RCC 7860 (cell line): Measurements from ENCODE around the gene ING3.
A peak's percentile ranks its signal among the peaks of the same experiment; 100 is the strongest.

Experiments used
- DNase-seq: peaks from one replicate; pipeline ENCODE4 v3.0.0-alpha.2; 2015; ENCODE audit warnings: low spot score
- FAIRE-seq: peaks from 2 replicates; lab custom pipeline; 2012; peaks lifted over from hg19 to GRCh38; lab: Jason Lieb, UNC

The ING3 gene

GRCh38 chr7:120988591-120989256 is 38.1 kb downstream of the ING3 start, which contains the start of gene CPED1:
CPED1 (plus strand) TSS chr7:120988711; CDS start chr7:120989622, 911 bp downstream.
- peak; percentile 45 for DNase-seq

GRCh38 chr7:120989257-120990220 is 39.0 kb downstream of the ING3 start:
- FAIRE-seq (no peak), DNase-seq (no peak)

More at GRCh38 chr7:120988591-120989256, 38.1 kb downstream of the ING3 start, which contains the start of gene CPED1:
- no peak for FAIRE-seq

DNA sequence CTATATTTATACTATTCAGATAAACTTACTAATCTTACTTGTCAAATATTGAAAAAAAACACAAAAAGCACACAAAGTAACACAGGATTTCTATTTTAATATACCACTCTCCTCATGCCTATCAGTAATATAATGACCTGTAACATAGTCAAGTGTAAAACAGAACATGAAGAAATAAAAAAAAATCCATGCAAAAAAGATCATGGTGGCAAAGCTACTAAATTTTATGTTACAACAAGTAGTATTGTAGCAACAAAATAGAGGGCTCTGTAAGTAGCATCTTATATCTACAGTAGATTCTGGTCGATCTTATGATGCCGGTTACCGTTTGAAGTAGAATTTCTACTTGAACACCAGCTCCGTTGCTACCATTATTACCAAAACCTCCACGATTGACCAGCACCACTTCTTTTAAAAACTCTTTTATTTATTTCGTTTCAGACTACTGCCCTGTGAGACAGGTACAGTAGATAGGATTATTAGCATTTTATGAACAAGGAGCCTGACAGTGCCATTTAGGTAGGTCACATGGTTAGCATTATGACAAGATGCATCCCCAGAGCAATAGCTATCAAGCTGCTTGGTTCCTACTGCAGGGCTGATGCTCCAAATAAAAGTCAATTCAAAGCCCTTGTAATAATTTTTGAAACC is 40.0 kb downstream of the ING3 start:
- DNase-seq = no peak
- peak; percentile 37 for FAIRE-seq

DNA sequence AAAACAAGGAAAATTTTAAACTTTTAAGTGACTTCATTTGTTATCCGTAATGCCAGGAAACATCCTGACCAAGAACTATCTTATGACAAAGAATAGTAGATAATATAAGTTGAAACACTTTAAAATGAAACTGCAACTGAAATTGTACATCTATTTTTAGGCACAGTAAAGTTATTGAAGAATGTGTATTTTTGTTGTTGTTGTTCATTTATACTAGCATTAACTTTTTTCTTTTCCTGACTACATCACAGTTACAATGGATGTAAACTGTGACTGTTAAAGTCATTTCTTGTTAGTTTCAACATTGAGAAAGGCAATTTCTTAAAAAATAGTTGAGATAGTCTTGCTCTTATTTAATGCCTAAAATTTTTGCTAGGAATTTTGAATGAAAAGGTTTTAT is 40.6 kb downstream of the ING3 start:
- no peak for DNase-seq
- no peak for FAIRE-seq

GRCh38 chr7:120991581-120991980 is 41.0 kb downstream of the ING3 start:
- peak; percentile 32 for DNase-seq
- FAIRE-seq = peak; percentile 78

DNA sequence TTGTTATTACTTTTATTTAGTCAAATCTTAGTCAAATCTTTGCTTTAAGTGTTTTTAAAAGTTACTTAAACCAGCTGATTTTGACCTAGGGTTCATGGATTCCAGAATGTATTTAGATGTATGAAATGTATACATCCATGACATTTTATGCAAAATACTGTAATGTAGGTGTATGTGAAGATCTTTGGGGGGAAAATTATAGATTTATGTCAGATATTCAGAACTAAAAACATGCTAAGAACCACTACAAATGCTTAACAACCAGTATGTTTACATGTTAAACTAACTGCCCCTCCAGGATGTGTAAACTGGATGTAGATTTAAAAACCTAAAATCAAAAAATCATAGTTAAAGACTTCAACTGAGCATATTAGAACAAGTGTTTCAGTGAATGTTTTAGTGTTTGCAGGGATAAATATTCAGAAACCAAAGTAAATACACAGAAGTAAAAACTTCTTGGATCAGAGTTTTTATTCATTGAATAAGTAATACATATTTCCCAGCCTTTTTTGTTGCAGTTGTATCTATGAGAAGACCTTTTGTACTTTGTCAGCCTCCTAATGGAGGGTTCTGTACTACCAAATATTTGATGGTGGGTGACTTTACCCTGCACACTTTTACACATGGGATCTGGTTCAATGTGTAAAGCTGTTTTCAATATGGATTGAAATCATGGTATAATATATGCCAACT is 41.8 kb downstream of the ING3 start:
- no peak for DNase-seq
- no peak for FAIRE-seq

GRCh38 chr7:120992965-120993494 is 42.5 kb downstream of the ING3 start:
- no peak for FAIRE-seq

GRCh38 chr7:120993553-120994191 is 43.1 kb downstream of the ING3 start:
- DNase-seq (peak; percentile 33), FAIRE-seq (peak; percentile 36)

More at GRCh38 chr7:120992965-120993494, 42.5 kb downstream of the ING3 start:
- no peak for DNase-seq

- FAIRE-seq = no peak
- DNase-seq = no peak
These were observed 44.2 kb downstream of the ING3 start for GRCh38 chr7:120994512-120995410.

DNA sequence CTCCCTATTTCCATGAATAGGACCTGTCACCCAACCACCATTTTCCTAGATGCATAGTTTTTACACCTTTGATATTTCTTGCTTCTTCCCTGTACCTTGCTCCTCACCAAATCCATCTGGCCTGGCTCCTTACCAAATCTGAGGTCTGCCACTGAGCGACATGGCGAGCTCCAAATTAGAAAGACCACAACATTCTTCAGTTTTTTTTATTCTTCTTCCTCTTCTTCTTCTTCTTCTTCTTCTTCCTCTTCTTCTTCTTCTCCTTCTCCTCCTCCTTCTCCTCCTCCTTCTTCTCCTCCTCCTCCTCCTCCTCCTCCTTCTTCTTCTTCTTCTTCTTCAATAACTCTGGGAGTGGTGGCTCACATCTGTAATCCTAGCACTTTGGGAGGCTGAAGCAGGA is 45.1 kb downstream of the ING3 start:
- DNase-seq (no peak), FAIRE-seq (no peak)

- FAIRE-seq (peak; percentile 88), DNase-seq (peak; percentile 66)
These were observed 45.9 kb downstream of the ING3 start for GRCh38 chr7:120996333-120996987.

- FAIRE-seq = no peak
- no peak for DNase-seq
These were observed 46.4 kb downstream of the ING3 start for GRCh38 chr7:120996988-120997345.

DNA sequence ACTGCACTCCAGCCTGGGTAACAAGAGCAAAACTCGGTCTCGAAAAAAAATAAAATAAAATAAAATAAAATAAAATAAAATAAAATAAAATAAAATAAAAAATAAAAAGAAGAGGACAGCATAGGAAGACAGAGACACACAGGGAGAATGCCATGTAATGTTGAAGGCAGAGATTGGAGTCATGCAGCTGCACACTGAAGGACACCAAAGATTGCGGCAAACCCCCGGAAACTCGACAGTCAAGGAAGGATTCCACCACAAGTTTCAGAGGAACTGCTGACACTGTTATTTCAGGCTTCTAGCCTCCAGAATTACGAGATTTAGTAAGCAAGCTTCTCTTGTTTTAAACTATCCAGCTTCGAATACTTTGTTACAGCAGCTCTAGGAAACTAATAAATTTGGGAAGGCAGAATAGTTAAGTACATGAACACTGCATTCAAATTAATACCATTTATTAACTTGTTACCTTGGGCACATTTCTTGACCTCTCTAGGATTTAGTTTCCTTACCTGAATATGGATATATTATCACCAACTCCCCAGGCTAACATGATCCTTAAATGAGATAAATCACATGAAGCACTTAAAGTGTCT is 47.4 kb downstream of the ING3 start:
- DNase-seq = no peak
- FAIRE-seq = no peak

DNA sequence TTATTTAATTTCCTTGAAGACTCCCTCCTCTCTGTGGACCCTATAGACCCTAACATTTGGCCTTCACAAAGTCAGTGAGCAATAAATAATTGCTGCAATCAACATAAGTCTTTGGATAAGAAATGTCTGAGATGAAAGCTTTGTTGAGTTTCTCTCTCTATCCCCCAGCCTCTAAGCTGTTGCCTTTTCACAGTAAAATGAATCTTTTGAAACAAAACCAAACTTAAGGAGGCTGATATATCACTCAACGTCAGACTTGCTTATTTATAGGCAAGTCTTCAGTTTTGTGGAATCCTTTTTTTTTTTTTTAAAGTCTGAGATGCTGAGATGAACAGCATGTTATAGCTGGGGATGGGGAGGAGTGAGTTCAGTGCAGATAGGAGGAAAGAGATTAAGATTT is 47.9 kb downstream of the ING3 start:
- DNase-seq (no peak), FAIRE-seq (no peak)

DNA sequence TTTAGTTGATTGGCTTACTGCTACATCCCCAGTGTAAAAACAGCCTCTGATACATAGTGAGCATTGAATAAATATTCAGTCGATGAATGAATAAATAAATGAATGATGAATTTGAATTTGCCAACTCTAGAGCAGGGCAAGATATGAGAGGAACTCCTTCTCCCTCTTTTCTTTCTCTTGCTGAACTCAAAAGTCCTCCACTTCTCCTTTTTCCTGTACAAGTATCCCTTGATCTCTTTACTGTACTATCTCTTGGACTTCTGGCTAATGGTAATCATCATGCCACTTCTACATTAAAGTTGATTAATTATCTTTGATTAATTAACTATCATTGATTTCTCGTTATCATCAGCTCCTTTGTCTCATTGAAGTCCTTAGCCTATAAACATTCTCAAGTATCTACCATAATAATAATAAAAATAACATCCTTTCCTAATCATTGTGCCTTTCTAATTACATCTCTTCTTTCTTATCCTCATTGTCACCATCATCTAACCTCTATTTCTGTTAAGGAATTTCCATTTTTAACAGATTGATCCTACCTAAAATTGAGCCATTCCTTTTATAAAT is 48.5 kb downstream of the ING3 start:
- no peak for DNase-seq
- FAIRE-seq = no peak

DNA sequence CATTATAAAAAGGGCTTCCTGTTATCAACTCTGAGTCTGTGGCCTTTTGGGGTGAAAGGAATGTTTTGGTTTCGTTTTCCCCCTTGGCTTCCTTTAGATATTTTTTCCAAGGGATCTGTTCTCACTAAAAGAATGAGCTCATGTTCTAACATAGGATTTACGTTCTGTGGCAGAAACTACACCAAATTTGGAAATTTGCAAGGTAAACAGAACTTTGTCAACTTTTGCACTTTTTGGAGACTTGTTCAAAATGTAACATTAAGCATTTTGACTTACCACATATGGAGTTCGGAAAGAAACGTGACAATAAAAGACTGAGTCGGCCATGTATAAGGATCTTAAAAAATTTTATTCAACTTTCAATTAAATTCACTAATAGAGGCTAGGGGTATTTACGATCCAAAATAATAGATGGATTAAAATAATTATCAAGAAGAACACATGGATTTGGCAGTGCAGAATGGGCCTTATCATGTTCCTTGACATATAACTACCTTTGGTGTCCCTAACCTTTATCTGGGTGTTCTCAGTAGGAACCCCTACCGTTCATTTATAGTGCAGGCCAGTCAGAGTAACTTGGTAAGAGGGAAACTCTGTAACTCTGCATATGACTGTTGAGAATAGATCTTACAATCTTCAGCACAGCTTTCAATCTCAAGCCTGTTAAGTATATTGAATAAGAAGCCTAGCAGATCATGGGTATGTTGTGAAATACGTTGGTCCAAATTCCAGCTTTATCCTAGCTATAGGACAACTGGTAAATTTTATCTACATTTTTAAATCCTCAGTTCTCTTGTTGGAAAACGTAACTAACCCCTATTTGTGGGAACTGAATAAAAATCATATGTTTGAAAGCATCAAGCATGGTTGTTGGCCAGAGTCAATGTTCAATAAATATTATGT is 49.8 kb downstream of the ING3 start:
- DNase-seq = no peak
- no peak for FAIRE-seq
